MCF 10A (cell line): ENCODE data around the gene TTC7B. TPM values are rescaled to one million over a fixed set of nuclear protein-coding genes. Genes with fewer than 3 reads are reported as not detected.

Experiments used
- BruUV-seq: library from RNA; stranded (reverse); fragments of 400-500 nt; replicated peaks from 2 replicates; lab custom pipeline; 2021; lab: Mats Ljungman, UMichigan
- CTCF ChIA-PET: fragments of 300-600 bp; sonication (Branson Sonifier 250); formaldehyde crosslinking; extraction: SDS; loops from one replicate; lab custom pipeline; 2021; ENCODE audit warnings: antibody characterized with exemption, inconsistent platforms; lab: Yijun Ruan, JAX
- POLR2A ChIA-PET: fragments of 300-600, 350-650 bp; sonication (Branson Sonifier 250); formaldehyde crosslinking; extraction: SDS; loops from one replicate; lab custom pipeline; 2020; ENCODE audit warnings: antibody characterized with exemption, inconsistent platforms; lab: Yijun Ruan, JAX
- DNase-seq: peaks from one replicate; pipeline ENCODE4 v3.0.0-alpha.2; 2018; ENCODE audit not compliant: unreplicated experiment
- H3K27ac Mint-ChIP-seq: one replicate; pipeline ENCODE4 v1.8.0; 2022; ENCODE audit warnings: mild to moderate bottlenecking, low read depth, mixed read lengths; ENCODE audit not compliant: unreplicated experiment
- H3K27me3 Mint-ChIP-seq: one replicate; pipeline ENCODE4 v1.8.0; 2022; ENCODE audit warnings: mixed read lengths; ENCODE audit not compliant: insufficient read depth, unreplicated experiment
- H3K36me3 Mint-ChIP-seq: one replicate; pipeline ENCODE4 v1.8.0; 2022; ENCODE audit warnings: mild to moderate bottlenecking, moderate library complexity, mixed read lengths; ENCODE audit not compliant: insufficient read depth, unreplicated experiment
- H3K4me1 Mint-ChIP-seq: one replicate; pipeline ENCODE4 v1.8.0; 2022; ENCODE audit warnings: mixed read lengths; ENCODE audit not compliant: insufficient read depth, unreplicated experiment
- H3K4me3 Mint-ChIP-seq: one replicate; pipeline ENCODE4 v1.8.0; 2022; ENCODE audit warnings: mild to moderate bottlenecking, moderate library complexity, mixed read lengths; ENCODE audit not compliant: unreplicated experiment
- H3K9me3 Mint-ChIP-seq: one replicate; pipeline ENCODE4 v1.8.0; 2022; ENCODE audit warnings: mixed read lengths; ENCODE audit not compliant: unreplicated experiment
- intact Hi-C: fragments of 100-400 bp; cut with micrococcal nuclease; formaldehyde crosslinking; loops from 2 replicates; pipeline ENCODE4 v1.14.1; 2022
- total RNA-seq: library from RNA; stranded (reverse); gene quantifications from 2 replicates; pipeline ENCODE4 v1.2.3, GENCODE V29; 2022
- TF ChIP-seq, protein P1 (sequence below): fragments of 200-600 bp; IDR thresholded peaks from one replicate; pipeline ENCODE4 v1.8.0; 2022; ENCODE audit warnings: antibody characterized with exemption, mild to moderate bottlenecking; ENCODE audit not compliant: unreplicated experiment

The TTC7B gene
- total RNA-seq, 1 experiment from 2014 or later: 31.1 TPM

GRCh38 chr14:90616313-90616712 lies 199.9 kb downstream of the TTC7B start:
- POLR2A ChIA-PET: no interaction called here
- intact Hi-C loops: no loop called here
- no peaks in the 10 kb centered on the region for H3K9me3 Mint-ChIP-seq
- no peaks in the 10 kb centered on the region for H3K27me3 Mint-ChIP-seq
- CTCF ChIA-PET: interaction anchor here (2.0 kb wide), 1 partner anchor 81 kb away, joined by 4 read pairs; no protein-coding TSS in a partner anchor
- no peaks in the 10 kb centered on the region for H3K36me3 Mint-ChIP-seq
- H3K4me3 Mint-ChIP-seq: no peak overlapping the region
- no peaks in the 10 kb centered on the region for H3K4me1 Mint-ChIP-seq
- no peak for DNase-seq
- no TSS peak for BruUV-seq
- TF ChIP-seq, protein P1, sequence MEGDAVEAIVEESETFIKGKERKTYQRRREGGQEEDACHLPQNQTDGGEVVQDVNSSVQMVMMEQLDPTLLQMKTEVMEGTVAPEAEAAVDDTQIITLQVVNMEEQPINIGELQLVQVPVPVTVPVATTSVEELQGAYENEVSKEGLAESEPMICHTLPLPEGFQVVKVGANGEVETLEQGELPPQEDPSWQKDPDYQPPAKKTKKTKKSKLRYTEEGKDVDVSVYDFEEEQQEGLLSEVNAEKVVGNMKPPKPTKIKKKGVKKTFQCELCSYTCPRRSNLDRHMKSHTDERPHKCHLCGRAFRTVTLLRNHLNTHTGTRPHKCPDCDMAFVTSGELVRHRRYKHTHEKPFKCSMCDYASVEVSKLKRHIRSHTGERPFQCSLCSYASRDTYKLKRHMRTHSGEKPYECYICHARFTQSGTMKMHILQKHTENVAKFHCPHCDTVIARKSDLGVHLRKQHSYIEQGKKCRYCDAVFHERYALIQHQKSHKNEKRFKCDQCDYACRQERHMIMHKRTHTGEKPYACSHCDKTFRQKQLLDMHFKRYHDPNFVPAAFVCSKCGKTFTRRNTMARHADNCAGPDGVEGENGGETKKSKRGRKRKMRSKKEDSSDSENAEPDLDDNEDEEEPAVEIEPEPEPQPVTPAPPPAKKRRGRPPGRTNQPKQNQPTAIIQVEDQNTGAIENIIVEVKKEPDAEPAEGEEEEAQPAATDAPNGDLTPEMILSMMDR: no peak
- H3K27ac Mint-ChIP-seq: no peak overlapping the region

GRCh38 chr14:90615517-90616060 lies 200.6 kb downstream of the TTC7B start:
- no TSS peak for BruUV-seq
- Mint-ChIP-seq H3K27me3 (no peaks in the 10 kb centered on the region), H3K4me1 (no peaks in the 10 kb centered on the region), H3K4me3 (no peak overlapping the region), H3K27ac (no peak overlapping the region), H3K36me3 (no peaks in the 10 kb centered on the region), H3K9me3 (no peaks in the 10 kb centered on the region)
- intact Hi-C loops: no loop called here
- ChIA-PET POLR2A (no interaction called here), CTCF (interaction anchor here (2.0 kb wide), 1 partner anchor 82 kb away, joined by 4 read pairs; no protein-coding TSS in a partner anchor)
- TF ChIP-seq, protein P1: no peak
- no peak for DNase-seq

DNA sequence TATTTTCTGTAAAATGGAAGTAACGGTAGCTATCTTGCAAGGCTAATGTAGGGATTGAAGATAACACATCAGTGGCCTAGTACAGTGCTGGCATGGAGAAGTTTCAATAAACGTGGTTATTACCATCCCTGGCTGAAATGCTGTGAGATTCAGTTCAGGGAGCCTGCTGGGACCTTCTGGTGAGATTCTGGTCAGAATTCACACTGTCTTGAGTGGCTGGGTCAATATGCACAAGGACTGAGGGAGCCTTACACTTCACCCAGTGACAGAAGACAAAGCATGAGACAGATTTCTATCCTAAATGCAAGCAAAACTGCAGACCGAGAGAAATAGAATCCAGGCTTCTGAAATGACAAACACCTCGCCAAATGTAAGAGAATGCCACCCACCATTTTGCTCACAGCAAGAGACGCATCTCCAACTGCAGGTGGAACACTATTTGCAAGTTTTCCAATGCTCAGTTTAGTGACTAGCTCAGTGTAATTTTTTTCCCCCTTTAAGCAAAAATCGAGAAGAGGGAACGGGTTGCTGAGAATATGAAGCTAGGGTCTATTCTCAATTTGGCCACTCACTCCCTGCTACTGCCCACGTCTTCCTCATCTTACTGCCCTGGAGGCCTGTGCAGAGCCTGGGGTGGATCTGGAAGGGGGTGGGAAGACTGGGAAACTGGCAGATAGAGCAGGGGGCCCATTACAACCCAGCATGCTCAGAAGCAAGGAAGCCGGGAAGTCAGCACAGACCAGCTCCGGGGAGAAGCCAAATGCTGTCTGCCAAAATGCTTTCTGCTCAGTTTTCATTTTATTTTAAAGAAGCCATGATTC lies 201.3 kb downstream of the TTC7B start:
- H3K27me3 Mint-ChIP-seq: no peaks in the 10 kb centered on the region
- no peak overlapping the region for H3K4me3 Mint-ChIP-seq
- TF ChIP-seq, protein P1: no peak
- DNase-seq: no peak
- intact Hi-C loops: no loop called here
- no peaks in the 10 kb centered on the region for H3K36me3 Mint-ChIP-seq
- no peaks in the 10 kb centered on the region for H3K4me1 Mint-ChIP-seq
- no peak overlapping the region for H3K27ac Mint-ChIP-seq
- no peaks in the 10 kb centered on the region for H3K9me3 Mint-ChIP-seq
- ChIA-PET POLR2A (no interaction called here), CTCF (interaction anchor here (0.6 to 2.0 kb wide), 3 partner anchors 82 to 140 kb away, joined by 3 to 4 read pairs (median 3); no protein-coding TSS in a partner anchor)
- no TSS peak for BruUV-seq

GRCh38 chr14:90613997-90614396 lies 202.2 kb downstream of the TTC7B start:
- no peak for DNase-seq
- BruUV-seq: no TSS peak
- ChIA-PET POLR2A (interaction anchor here (0.6 kb wide), 1 partner anchor 298 kb away, joined by 4 read pairs; no protein-coding TSS in a partner anchor), CTCF (interaction anchor here (0.7 to 1.2 kb wide), 2 partner anchors 91 to 102 kb away, joined by 3 read pairs; no protein-coding TSS in a partner anchor)
- no peak overlapping the region for H3K4me3 Mint-ChIP-seq
- intact Hi-C loops: no loop called here
- no peaks in the 10 kb centered on the region for H3K27me3 Mint-ChIP-seq
- H3K9me3 Mint-ChIP-seq: no peaks in the 10 kb centered on the region
- no peak overlapping the region for H3K27ac Mint-ChIP-seq
- H3K4me1 Mint-ChIP-seq: no peaks in the 10 kb centered on the region
- TF ChIP-seq, protein P1: no peak
- H3K36me3 Mint-ChIP-seq: no peaks in the 10 kb centered on the region
